ENCODE results near the gene ZNF93.
"Not testable (repeated sequence)": the region's sequence is repeated elsewhere in the genome, so short reads cannot be mapped to it uniquely, and the experiment has no call there.

The ZNF93 gene

DNA sequence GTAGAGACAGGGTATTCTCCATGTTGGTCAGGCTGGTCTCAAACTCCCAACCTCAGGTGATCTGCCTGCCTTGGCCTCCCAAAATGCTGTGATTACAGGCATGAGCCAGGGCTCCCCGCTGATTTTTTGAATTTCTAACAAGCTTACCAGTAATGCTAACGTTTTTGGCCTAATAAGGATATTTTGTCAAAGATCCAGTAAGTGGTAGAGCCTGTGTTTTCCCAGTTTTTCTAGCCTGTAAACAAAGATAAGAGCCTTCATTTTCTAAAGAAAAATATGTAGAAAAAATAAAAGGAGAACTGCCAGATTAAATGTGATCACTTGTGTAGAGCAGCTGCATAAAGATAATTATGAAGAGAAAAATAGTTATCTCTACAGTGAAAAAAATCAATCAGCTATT lies 37.7 kb downstream of the ZNF93 start:
- no peak overlapping the region for H2AFZ ChIP-seq (ENCODE audit: low read length, unreplicated experiment)
- no peaks in the 10 kb centered on the region for H3K27me3 ChIP-seq (ENCODE audit: insufficient read depth, low read length)
- H3K27ac ChIP-seq (ENCODE audit: low read depth, low read length): no peak overlapping the region
- H3K36me3 ChIP-seq (ENCODE audit: insufficient read depth, low read length): peaks cover 13% of the 10 kb centered on the region
- H3K79me2 ChIP-seq (ENCODE audit: control insufficient read depth, insufficient read depth, low read length, unreplicated experiment): no peaks in the 10 kb centered on the region
- no peaks in the 10 kb centered on the region for H3K4me1 ChIP-seq (ENCODE audit: control insufficient read depth, insufficient read depth, low read length, unreplicated experiment)
- no peak overlapping the region for H3K4me3 ChIP-seq (ENCODE audit: low read depth, low read length)

DNA sequence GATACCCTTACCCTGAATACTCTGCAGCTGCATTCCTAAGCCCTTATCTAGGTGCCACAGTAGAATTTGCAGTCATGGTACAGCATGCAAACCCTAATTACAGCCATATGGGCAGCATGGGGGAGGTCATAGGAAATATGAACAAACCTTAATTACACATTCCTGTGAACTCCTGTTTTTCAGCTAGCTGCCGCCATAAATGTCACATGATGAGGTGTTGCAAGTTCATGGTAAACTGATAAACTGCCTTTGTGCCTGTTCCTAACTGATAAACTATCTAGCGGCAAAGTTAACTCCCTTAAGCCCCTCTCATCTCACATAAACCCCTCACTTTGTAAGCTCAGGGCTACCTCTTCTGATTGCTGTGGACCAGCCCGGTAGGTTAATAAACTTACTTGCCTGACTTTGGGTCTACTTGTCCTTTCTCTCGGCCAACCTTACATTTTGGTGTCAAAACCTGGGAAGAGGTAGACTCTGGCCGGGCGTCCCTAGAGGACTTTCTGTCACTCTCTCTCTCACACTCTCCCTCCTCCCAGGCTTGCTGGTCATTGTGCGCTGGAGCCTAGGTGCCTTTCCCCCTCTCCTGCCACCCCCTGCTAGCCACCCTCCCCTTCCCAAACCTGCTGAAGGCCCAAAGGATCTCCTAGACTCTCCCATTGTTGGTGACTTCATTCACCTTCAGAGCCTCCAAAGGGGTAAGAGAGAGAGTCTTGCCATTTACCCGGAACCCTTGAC lies 43.3 kb downstream of the ZNF93 start:
- no peak overlapping the region for H3K27ac ChIP-seq (ENCODE audit: low read depth, low read length)
- no peak overlapping the region for H3K4me3 ChIP-seq (ENCODE audit: low read depth, low read length)
- no peaks in the 10 kb centered on the region for H3K36me3 ChIP-seq (ENCODE audit: insufficient read depth, low read length)
- no peak overlapping the region for H2AFZ ChIP-seq (ENCODE audit: low read length, unreplicated experiment)
- no peaks in the 10 kb centered on the region for H3K79me2 ChIP-seq (ENCODE audit: control insufficient read depth, insufficient read depth, low read length, unreplicated experiment)
- H3K27me3 ChIP-seq (ENCODE audit: insufficient read depth, low read length): peaks cover 13% of the 10 kb centered on the region; the same call in 1 of the 2 replicates
- H3K4me1 ChIP-seq (ENCODE audit: control insufficient read depth, insufficient read depth, low read length, unreplicated experiment): no peaks in the 10 kb centered on the region

DNA sequence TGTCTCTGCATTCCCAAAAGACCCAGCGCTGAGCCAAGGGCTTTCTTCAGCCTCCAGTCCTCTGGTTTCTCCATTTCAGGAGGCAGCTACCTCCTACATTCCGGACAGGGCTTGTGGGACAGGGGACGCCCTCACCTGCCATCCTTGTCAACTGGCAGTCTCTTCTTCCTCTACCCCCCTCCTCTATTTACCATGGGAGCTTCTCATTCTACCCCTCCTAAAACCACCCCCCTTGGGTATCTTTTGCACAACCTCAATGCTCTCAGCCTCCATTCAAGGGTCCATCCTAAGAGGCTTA lies 43.8 kb downstream of the ZNF93 start:
- Histone ChIP-seq H3K4me3 (ENCODE audit: low read depth, low read length) (no peak overlapping the region), H2AFZ (ENCODE audit: low read length, unreplicated experiment) (no peak overlapping the region), H3K36me3 (ENCODE audit: insufficient read depth, low read length) (no peaks in the 10 kb centered on the region)

DNA sequence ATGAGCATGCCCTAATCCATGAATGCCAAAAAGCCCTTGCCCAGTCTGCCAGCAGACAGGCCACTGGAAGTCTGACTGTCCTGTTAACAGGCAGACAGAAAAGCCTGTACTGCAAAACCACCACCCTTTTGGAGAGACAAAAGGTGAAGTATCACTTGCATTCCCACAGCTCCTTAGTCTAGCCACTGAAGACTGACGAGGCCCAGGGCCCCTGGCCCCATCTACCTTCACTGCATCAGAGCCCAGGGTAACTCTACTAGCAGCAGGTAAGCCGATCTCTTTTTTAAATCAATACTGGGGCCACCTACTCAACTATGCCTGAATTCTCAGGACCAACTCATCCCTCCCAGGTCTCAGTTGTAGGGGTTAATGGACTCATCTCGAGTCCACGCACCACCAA lies 45.5 kb downstream of the ZNF93 start:
- H3K79me2 ChIP-seq (ENCODE audit: control insufficient read depth, insufficient read depth, low read length, unreplicated experiment): no peaks in the 10 kb centered on the region
- no peak overlapping the region for H3K4me3 ChIP-seq (ENCODE audit: low read depth, low read length)
- H3K27me3 ChIP-seq (ENCODE audit: insufficient read depth, low read length): peaks cover 15% of the 10 kb centered on the region; the same call in 1 of the 2 replicates
- no peak overlapping the region for H3K27ac ChIP-seq (ENCODE audit: low read depth, low read length)
- H2AFZ ChIP-seq (ENCODE audit: low read length, unreplicated experiment): no peak overlapping the region
- no peaks in the 10 kb centered on the region for H3K36me3 ChIP-seq (ENCODE audit: insufficient read depth, low read length)
- no peaks in the 10 kb centered on the region for H3K4me1 ChIP-seq (ENCODE audit: control insufficient read depth, insufficient read depth, low read length, unreplicated experiment)

More for the DNA sequence above, 43.8 kb downstream of the ZNF93 start:
- Histone ChIP-seq H3K79me2 (ENCODE audit: control insufficient read depth, insufficient read depth, low read length, unreplicated experiment) (no peaks in the 10 kb centered on the region), H3K27me3 (ENCODE audit: insufficient read depth, low read length) (peaks cover 15% of the 10 kb centered on the region; the same call in 1 of the 2 replicates), H3K4me1 (ENCODE audit: control insufficient read depth, insufficient read depth, low read length, unreplicated experiment) (no peaks in the 10 kb centered on the region), H3K27ac (ENCODE audit: low read depth, low read length) (no peak overlapping the region)

DNA sequence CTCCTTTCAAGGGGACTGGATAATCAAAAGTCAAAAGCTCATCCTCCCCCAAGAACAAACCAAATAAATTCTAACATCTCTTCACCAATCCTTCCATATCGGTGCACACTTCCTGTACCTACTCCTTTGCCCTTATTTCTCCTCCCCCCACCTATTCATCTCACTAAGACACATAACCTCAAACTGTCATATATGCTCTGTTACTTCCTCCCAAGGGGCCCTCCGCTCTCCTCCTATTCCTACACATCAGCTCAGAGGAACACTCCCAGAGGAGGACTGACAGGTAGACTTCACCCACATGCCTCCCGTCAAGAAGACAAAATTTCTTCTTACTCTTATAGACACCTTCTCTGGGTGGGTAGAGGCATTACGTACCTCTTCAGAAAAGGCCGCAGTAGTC lies 48.1 kb downstream of the ZNF93 start:
- no peaks in the 10 kb centered on the region for H3K36me3 ChIP-seq (ENCODE audit: insufficient read depth, low read length)
- H3K27ac ChIP-seq (ENCODE audit: low read depth, low read length): no peak overlapping the region

DNA sequence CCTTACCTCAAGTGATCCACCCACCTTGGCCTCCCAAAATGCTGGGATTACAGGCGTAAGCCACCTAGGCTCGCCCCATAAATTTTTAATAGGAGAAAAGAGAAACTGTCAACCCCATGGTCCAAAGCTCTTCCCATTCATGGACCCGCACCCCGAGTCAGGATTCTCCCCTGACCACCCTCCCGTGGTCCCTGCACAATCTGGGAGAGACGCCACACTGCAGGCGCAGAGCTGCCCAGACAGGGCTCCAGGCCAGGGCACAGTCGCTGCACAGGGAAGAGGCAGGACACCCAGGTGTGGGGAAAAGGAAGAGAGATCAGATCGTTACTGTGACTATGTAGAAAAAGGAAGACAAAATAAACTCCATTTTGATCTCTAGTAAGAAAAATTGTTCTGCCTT lies 54.5 kb downstream of the ZNF93 start:
- Histone ChIP-seq H3K36me3 (ENCODE audit: insufficient read depth, low read length) (no peaks in the 10 kb centered on the region), H3K27me3 (ENCODE audit: insufficient read depth, low read length) (no peaks in the 10 kb centered on the region), H3K4me3 (ENCODE audit: low read depth, low read length) (no peak overlapping the region), H3K27ac (ENCODE audit: low read depth, low read length) (no peak overlapping the region), H3K79me2 (ENCODE audit: control insufficient read depth, insufficient read depth, low read length, unreplicated experiment) (no peaks in the 10 kb centered on the region), H2AFZ (ENCODE audit: low read length, unreplicated experiment) (no peak overlapping the region), H3K4me1 (ENCODE audit: control insufficient read depth, insufficient read depth, low read length, unreplicated experiment) (no peaks in the 10 kb centered on the region)

More for the DNA sequence above, 48.1 kb downstream of the ZNF93 start:
- no peak overlapping the region for H3K4me3 ChIP-seq (ENCODE audit: low read depth, low read length)
- H2AFZ ChIP-seq (ENCODE audit: low read length, unreplicated experiment): no peak overlapping the region
- H3K79me2 ChIP-seq (ENCODE audit: control insufficient read depth, insufficient read depth, low read length, unreplicated experiment): no peaks in the 10 kb centered on the region
- H3K27me3 ChIP-seq (ENCODE audit: insufficient read depth, low read length): peaks cover 15% of the 10 kb centered on the region; the same call in 1 of the 2 replicates
- no peaks in the 10 kb centered on the region for H3K4me1 ChIP-seq (ENCODE audit: control insufficient read depth, insufficient read depth, low read length, unreplicated experiment)

DNA sequence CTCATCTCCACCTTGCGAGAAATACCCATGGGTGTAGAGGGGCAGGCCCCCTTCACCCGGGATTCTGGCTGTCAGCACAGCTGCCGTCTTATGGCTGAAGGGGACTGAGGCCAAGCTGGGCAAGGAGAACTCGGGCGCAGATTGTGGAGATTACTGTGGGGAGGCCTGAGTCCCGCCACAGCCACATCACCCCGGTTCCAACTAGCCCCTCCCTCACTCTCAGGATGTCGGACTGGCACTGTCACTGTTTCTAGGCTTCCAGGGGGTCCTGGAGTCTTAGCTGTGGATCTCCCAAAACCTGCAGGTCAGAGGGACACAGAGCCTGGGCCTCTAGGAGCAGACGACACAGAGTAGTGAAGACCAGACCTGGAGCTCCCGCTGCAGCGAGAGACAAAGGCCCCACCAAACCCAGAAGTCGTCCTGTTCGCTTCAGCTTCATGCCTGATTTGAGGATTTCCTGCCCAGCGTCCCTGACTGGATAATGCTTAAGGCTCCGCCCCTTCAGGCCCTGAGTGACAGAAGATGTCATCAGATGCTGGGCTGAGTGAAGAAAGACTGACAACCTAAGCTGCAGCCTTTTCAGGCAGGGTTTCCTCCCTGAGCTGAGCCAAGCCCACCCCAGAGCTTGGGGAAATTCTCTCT lies 55.8 kb downstream of the ZNF93 start:
- Histone ChIP-seq H3K4me3 (ENCODE audit: low read depth, low read length) (no peak overlapping the region), H2AFZ (ENCODE audit: low read length, unreplicated experiment) (no peak overlapping the region), H3K36me3 (ENCODE audit: insufficient read depth, low read length) (no peaks in the 10 kb centered on the region), H3K79me2 (ENCODE audit: control insufficient read depth, insufficient read depth, low read length, unreplicated experiment) (no peaks in the 10 kb centered on the region), H3K4me1 (ENCODE audit: control insufficient read depth, insufficient read depth, low read length, unreplicated experiment) (no peaks in the 10 kb centered on the region), H3K27ac (ENCODE audit: low read depth, low read length) (no peak overlapping the region), H3K27me3 (ENCODE audit: insufficient read depth, low read length) (no peaks in the 10 kb centered on the region)

DNA sequence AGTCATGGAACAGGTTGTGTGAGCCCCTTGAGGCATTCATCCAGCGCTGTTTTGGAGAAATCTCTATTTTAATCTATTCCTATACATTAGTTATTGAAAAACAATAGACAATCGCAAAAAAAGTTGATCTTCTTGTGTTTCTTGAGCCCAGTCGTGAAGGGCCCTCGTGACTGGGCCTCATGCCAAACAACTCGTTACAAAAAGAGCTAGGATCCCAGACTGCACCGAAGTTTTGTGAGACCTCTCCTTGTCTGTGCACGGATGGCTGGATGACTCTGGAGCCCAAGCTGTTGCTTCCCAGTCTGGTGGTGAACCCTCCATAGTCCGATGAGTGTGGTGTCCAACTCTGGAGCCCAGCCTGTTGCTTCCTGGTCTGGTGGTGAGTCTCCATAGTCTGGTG lies 57.0 kb downstream of the ZNF93 start:
- not testable (repeated sequence) for H3K36me3 ChIP-seq (ENCODE audit: insufficient read depth, low read length); H3K4me1 ChIP-seq (ENCODE audit: control insufficient read depth, insufficient read depth, low read length, unreplicated experiment); H3K27ac ChIP-seq (ENCODE audit: low read depth, low read length); H2AFZ ChIP-seq (ENCODE audit: low read length, unreplicated experiment); H3K27me3 ChIP-seq (ENCODE audit: insufficient read depth, low read length); H3K4me3 ChIP-seq (ENCODE audit: low read depth, low read length); H3K79me2 ChIP-seq (ENCODE audit: control insufficient read depth, insufficient read depth, low read length, unreplicated experiment)

DNA sequence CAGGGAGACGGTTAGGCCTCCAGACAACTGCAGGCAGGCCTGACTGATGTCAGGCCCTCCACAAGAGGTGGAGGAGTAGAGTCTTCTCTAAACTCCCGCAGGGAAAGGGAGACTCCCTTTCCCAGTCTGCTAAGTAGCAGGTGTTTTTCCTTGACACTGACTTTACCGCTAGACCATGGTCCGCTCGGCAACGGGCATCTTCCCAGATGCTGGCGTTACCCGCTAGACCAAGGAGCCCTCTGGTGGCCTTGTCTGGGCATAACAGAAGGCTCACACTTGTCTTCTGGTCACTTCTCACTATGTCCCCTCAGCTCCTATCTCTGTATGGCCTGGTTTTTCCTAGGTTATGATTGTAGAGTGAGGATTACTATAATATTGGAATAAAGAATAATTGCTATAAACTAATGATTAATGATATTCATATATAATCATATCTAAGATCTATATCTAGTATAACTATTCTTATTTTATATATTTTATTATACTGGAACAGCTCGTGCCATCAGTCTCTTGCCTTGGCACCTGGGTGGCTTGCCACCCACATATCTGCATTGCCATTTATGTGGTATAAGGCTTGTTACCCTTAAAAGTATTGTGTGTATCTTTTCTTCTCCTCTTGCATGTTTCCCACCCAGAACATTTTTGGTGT lies 58.5 kb downstream of the ZNF93 start:
- H3K79me2 ChIP-seq (ENCODE audit: control insufficient read depth, insufficient read depth, low read length, unreplicated experiment); H3K27ac ChIP-seq (ENCODE audit: low read depth, low read length); H3K36me3 ChIP-seq (ENCODE audit: insufficient read depth, low read length); H3K27me3 ChIP-seq (ENCODE audit: insufficient read depth, low read length); H2AFZ ChIP-seq (ENCODE audit: low read length, unreplicated experiment); H3K4me1 ChIP-seq (ENCODE audit: control insufficient read depth, insufficient read depth, low read length, unreplicated experiment); H3K4me3 ChIP-seq (ENCODE audit: low read depth, low read length): not testable (repeated sequence)

DNA sequence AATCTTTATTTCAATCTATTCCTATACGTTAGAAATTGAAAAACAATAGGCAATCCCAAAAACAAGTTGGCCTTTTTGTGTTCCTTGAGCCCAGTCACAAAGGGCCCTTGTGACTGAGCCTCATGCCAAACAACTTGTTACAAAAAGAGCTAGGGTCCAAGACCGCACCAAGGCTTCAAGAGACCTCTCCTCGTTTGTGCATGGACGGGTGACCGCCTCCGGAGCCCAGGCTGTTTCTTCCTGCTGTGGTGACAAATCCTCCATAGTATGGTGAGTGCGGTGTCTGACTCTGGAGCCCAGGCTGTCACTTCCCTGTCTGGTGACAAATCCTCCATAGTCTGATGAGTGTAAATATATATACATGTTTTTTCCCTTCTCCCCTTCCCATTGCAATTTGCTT lies 63.7 kb downstream of the ZNF93 start:
- Histone ChIP-seq H3K36me3 (ENCODE audit: insufficient read depth, low read length) (no peaks in the 10 kb centered on the region), H3K79me2 (ENCODE audit: control insufficient read depth, insufficient read depth, low read length, unreplicated experiment) (no peaks in the 10 kb centered on the region), H3K27me3 (ENCODE audit: insufficient read depth, low read length) (no peaks in the 10 kb centered on the region; the same call in 1 of the 2 replicates), H3K27ac (ENCODE audit: low read depth, low read length) (no peak overlapping the region), H3K4me1 (ENCODE audit: control insufficient read depth, insufficient read depth, low read length, unreplicated experiment) (no peaks in the 10 kb centered on the region), H3K4me3 (ENCODE audit: low read depth, low read length) (no peak overlapping the region), H2AFZ (ENCODE audit: low read length, unreplicated experiment) (no peak overlapping the region)

DNA sequence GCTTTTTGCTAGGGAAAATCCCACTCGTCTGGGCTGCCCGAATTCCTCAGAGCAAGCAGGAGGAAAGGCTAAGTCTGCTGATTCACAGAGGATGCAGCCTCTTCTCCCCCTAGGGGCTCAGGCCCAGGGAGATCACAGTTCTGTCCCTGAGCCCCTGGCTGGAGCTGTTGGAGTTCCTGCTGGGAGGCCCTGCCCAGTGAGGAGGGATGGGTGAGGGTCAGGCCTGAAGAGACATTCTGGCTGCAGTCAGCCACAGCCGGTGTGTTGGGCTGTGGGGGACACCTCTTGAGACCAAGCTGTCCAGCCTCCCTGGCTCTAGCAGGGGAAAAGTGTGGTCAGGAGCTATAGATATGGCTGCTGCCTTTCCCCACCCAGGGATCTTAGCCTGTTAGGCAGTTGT lies 65.4 kb downstream of the ZNF93 start:
- H2AFZ ChIP-seq (ENCODE audit: low read length, unreplicated experiment); H3K4me3 ChIP-seq (ENCODE audit: low read depth, low read length); H3K4me1 ChIP-seq (ENCODE audit: control insufficient read depth, insufficient read depth, low read length, unreplicated experiment); H3K27me3 ChIP-seq (ENCODE audit: insufficient read depth, low read length); H3K27ac ChIP-seq (ENCODE audit: low read depth, low read length); H3K36me3 ChIP-seq (ENCODE audit: insufficient read depth, low read length); H3K79me2 ChIP-seq (ENCODE audit: control insufficient read depth, insufficient read depth, low read length, unreplicated experiment): not testable (repeated sequence)

All from ACC112 (cell line).